GM21619 (cell line): ENCODE measurements around the gene NDUFB8.
A peak's percentile ranks its signal among the peaks of the same experiment; 100 is the strongest.

Source experiments
- ATAC-seq: cut with Tn5 transposase; IDR thresholded peaks from one replicate; pipeline ENCODE4 v1.9.1; 2021; ENCODE audit not compliant: unreplicated experiment

NDUFB8 gene

GRCh38 chr10:100544950-100545349 is 15.3 kb upstream of the NDUFB8 start:
- no peak for ATAC-seq

- ATAC-seq, result no peak
Measured at GRCh38 chr10:100537475-100537874, 7.8 kb upstream of the NDUFB8 start.

- peak; percentile 92 for ATAC-seq
Measured at GRCh38 chr10:100535715-100536353, 6.2 kb upstream of the NDUFB8 start, which contains the start of gene HIF1AN. Gene HIF1AN (plus strand): TSS chr10:100535943. CDS start chr10:100535959, 16 bp downstream.

- ATAC-seq, result no peak
Measured at GRCh38 chr10:100535338-100535714, 5.7 kb upstream of the NDUFB8 start.

GRCh38 chr10:100534726-100535125 is 5.1 kb upstream of the NDUFB8 start:
- ATAC-seq, result no peak

- no peak for ATAC-seq
Measured at GRCh38 chr10:100531761-100532160, 2.1 kb upstream of the NDUFB8 start.

GRCh38 chr10:100528921-100529474 is 673 bp downstream of the NDUFB8 start:
- no peak for ATAC-seq

- ATAC-seq, result no peak
Measured at GRCh38 chr10:100528123-100528886, 1.4 kb downstream of the NDUFB8 start.

- ATAC-seq, result no peak
Measured at GRCh38 chr10:100524638-100525037, 5.0 kb downstream of the NDUFB8 start.

GRCh38 chr10:100524206-100524605 is 5.5 kb downstream of the NDUFB8 start:
- ATAC-seq, result no peak

- no peak for ATAC-seq
Measured at GRCh38 chr10:100522945-100523344, 6.7 kb downstream of the NDUFB8 start.

- ATAC-seq, result no peak
Measured at GRCh38 chr10:100522107-100522801, 7.4 kb downstream of the NDUFB8 start.

GRCh38 chr10:100520811-100521210 is 8.9 kb downstream of the NDUFB8 start:
- no peak for ATAC-seq

- no peak for ATAC-seq
Measured at GRCh38 chr10:100519311-100520051, 10.2 kb downstream of the NDUFB8 start, which contains the start of gene SEC31B. Gene SEC31B (minus strand): TSS chr10:100519861. CDS start chr10:100516952, 2,909 bp downstream.

GRCh38 chr10:100518761-100519241 is 10.9 kb downstream of the NDUFB8 start:
- no peak for ATAC-seq

- no peak for ATAC-seq
Measured at GRCh38 chr10:100516847-100517246, 12.8 kb downstream of the NDUFB8 start.

- ATAC-seq, result no peak
Measured at GRCh38 chr10:100515612-100516011, 14.1 kb downstream of the NDUFB8 start.

- ATAC-seq, result no peak
Measured at GRCh38 chr10:100510533-100511308, 18.9 kb downstream of the NDUFB8 start.

GRCh38 chr10:100509241-100509840 is 20.3 kb downstream of the NDUFB8 start:
- ATAC-seq, result no peak
